H1 (cell line): ENCODE measurements around the gene POLN. TPM values are rescaled to one million over a fixed set of nuclear protein-coding genes. Genes with fewer than 3 reads are reported as not detected.

ENCODE experiments used
- CTCF ChIA-PET: fragments of 300-600 bp; sonication (Branson Sonifier 250); formaldehyde crosslinking; loops from one replicate; lab custom pipeline; 2021; ENCODE audit not compliant: partially characterized antibody; lab: Charles Lee
- POLR2A ChIA-PET: fragments of 300-600 bp; sonication (Branson Sonifier 250); formaldehyde crosslinking; loops from one replicate; lab custom pipeline; 2021; ENCODE audit warnings: inconsistent platforms; ENCODE audit not compliant: partially characterized antibody; lab: Charles Lee
- DNase-seq, 2 experiments: peaks; one replicate each; pipeline versions ENCODE4 v3.0.0 to v3.0.0-alpha.2; 2010 to 2022; ENCODE audit warnings: low spot score in 2 of 2, low read depth in 1 of 2, mixed read lengths in 1 of 2
- FAIRE-seq: peaks from 2 replicates; lab custom pipeline; 2011; peaks lifted over from hg19 to GRCh38; lab: Jason Lieb, UNC
- H2AFZ ChIP-seq: 2 replicates; pipeline ENCODE4 v1.8.1; 2012; ENCODE audit warnings: low read length, inconsistent platforms
- H2AK5ac ChIP-seq: 2 replicates; pipeline ENCODE4 v1.6.1; 2013; ENCODE audit warnings: low read depth, low read length
- H2BK120ac ChIP-seq: replicated peaks from 2 replicates; pipeline ENCODE3; 2013; ENCODE audit warnings: low read depth, low read length, inconsistent platforms
- H2BK12ac ChIP-seq: 2 replicates; pipeline ENCODE4 v1.6.1; 2013; ENCODE audit warnings: low read depth, low read length
- H2BK15ac ChIP-seq: 2 replicates; pipeline ENCODE4 v1.6.1; 2013; ENCODE audit warnings: low read length
- H2BK20ac ChIP-seq: 2 replicates; pipeline ENCODE4 v1.6.1; 2013; ENCODE audit warnings: low read length
- H2BK5ac ChIP-seq: 2 replicates; pipeline ENCODE4 v1.6.1; 2013; ENCODE audit warnings: low read depth, low read length
- H3K14ac ChIP-seq: 2 replicates; pipeline ENCODE4 v1.6.1; 2013; ENCODE audit warnings: inconsistent platforms; ENCODE audit not compliant: insufficient read length
- H3K18ac ChIP-seq: 2 replicates; pipeline ENCODE4 v1.6.1; 2013; ENCODE audit warnings: low read length; ENCODE audit errors: extremely low read depth
- H3K23ac ChIP-seq: 2 replicates; pipeline ENCODE4 v1.6.1; 2013; ENCODE audit warnings: inconsistent platforms; ENCODE audit not compliant: insufficient read length
- H3K23me2 ChIP-seq: 2 replicates; pipeline ENCODE4 v1.6.1; 2013; ENCODE audit warnings: low read depth, low read length
- H3K27ac ChIP-seq: 2 replicates; pipeline ENCODE4 v1.6.1; 2011; ENCODE audit warnings: low read depth, low read length, inconsistent platforms
- H3K27me3 ChIP-seq, 4 experiments: replicated peaks in 1 of 4; 1 replicate in 1 of 4; 2 replicates in 3 of 4; pipeline versions ENCODE4 v1.6.1 to v1.8.1; 2011 to 2013; ENCODE audit warnings: low read length in 3 of 4, mild to moderate bottlenecking in 3 of 4, inconsistent platforms in 2 of 4, mixed read lengths in 2 of 4, moderate library complexity in 1 of 4; ENCODE audit not compliant: control insufficient read depth in 3 of 4, insufficient read depth in 3 of 4; ENCODE audit errors: extremely low read depth in 1 of 4
- H3K36me3 ChIP-seq, 4 experiments: 2 replicates each; pipeline versions ENCODE4 v1.6.1 to v1.8.1; 2011 to 2013; ENCODE audit warnings: mild to moderate bottlenecking in 4 of 4, low read length in 3 of 4, moderate library complexity in 2 of 4, control low read depth in 1 of 4, inconsistent platforms in 1 of 4; ENCODE audit not compliant: insufficient read depth in 4 of 4, control insufficient read depth in 2 of 4
- H3K4ac ChIP-seq: replicated peaks from 2 replicates; pipeline ENCODE3; 2013; ENCODE audit warnings: low read length, low read depth, mixed read lengths, inconsistent platforms; ENCODE audit not compliant: insufficient read length
- H3K4me1 ChIP-seq, 4 experiments: replicated peaks in 1 of 4; 1 replicate in 1 of 4; 2 replicates in 3 of 4; pipeline versions ENCODE4 v1.6.1 to v1.8.1; 2011 to 2013; ENCODE audit warnings: low read length in 3 of 4, inconsistent platforms in 2 of 4, mixed read lengths in 1 of 4; ENCODE audit not compliant: insufficient read depth in 4 of 4, control insufficient read depth in 3 of 4
- H3K4me2 ChIP-seq, 2 experiments: 2 replicates each; pipeline versions ENCODE4 v1.6.1 to v1.8.1; 2011 to 2013; ENCODE audit warnings: low read depth in 2 of 2, low read length in 2 of 2, control low read depth in 1 of 2, inconsistent platforms in 1 of 2, mild to moderate bottlenecking in 1 of 2; ENCODE audit not compliant: insufficient read depth in 1 of 2
- H3K4me3 ChIP-seq, 4 experiments: fragments of 200-600, 300-600 bp in 1 of 4; sonication (generic), shearing (Covaris generic), sonication (Bioruptor Twin) in 1 of 4; 2 replicates each; pipeline versions ENCODE4 v1.5.1 to v1.8.1; 2011 to 2016; ENCODE audit warnings: low read length in 4 of 4, low read depth in 3 of 4, control low read depth in 2 of 4, inconsistent platforms in 2 of 4, mild to moderate bottlenecking in 2 of 4, mixed read lengths in 1 of 4, moderate library complexity in 1 of 4; ENCODE audit not compliant: insufficient read depth in 2 of 4; ENCODE audit errors: extremely low read depth in 1 of 4
- H3K56ac ChIP-seq: replicated peaks from 2 replicates; pipeline ENCODE3; 2013; ENCODE audit warnings: low read depth, mild to moderate bottlenecking, mixed read lengths, low read length, inconsistent platforms; ENCODE audit not compliant: insufficient read length
- H3K79me1 ChIP-seq: 2 replicates; pipeline ENCODE4 v1.6.1; 2013; ENCODE audit warnings: low read depth, low read length, control low read depth
- H3K79me2 ChIP-seq, 2 experiments: 2 replicates each; pipeline versions ENCODE4 v1.6.1 to v1.8.1; 2012 to 2013; ENCODE audit warnings: low read length in 2 of 2, mild to moderate bottlenecking in 2 of 2, inconsistent platforms in 1 of 2; ENCODE audit not compliant: insufficient read depth in 2 of 2, control insufficient read depth in 1 of 2
- H3K9ac ChIP-seq, 4 experiments: replicated peaks in 1 of 4; 1 replicate in 1 of 4; 2 replicates in 3 of 4; pipeline versions ENCODE4 v1.6.1 to v1.8.1; 2011 to 2013; ENCODE audit warnings: low read depth in 3 of 4, low read length in 3 of 4, control low read depth in 2 of 4, mild to moderate bottlenecking in 2 of 4, moderate library complexity in 2 of 4, inconsistent platforms in 1 of 4; ENCODE audit errors: extremely low read depth in 1 of 4
- H3K9me3 ChIP-seq, 2 experiments: 2 replicates each; pipeline versions ENCODE4 v1.6.1 to v1.8.1; 2012 to 2013; ENCODE audit warnings: mild to moderate bottlenecking in 2 of 2, moderate library complexity in 2 of 2, control low read depth in 1 of 2, inconsistent platforms in 1 of 2, low read depth in 1 of 2, low read length in 1 of 2, mixed read lengths in 1 of 2; ENCODE audit not compliant: insufficient read depth in 2 of 2
- H4K20me1 ChIP-seq, 2 experiments: replicated peaks in 1 of 2; 2 replicates each; pipeline versions ENCODE3 to v1.8.1; 2011 to 2013; ENCODE audit warnings: inconsistent platforms in 2 of 2, low read length in 2 of 2, mild to moderate bottlenecking in 1 of 2; ENCODE audit not compliant: insufficient read depth in 2 of 2, control insufficient read depth in 1 of 2
- H4K5ac ChIP-seq: 2 replicates; pipeline ENCODE4 v1.6.1; 2013; ENCODE audit warnings: low read length, low read depth, mixed read lengths, inconsistent platforms; ENCODE audit not compliant: insufficient read length
- H4K8ac ChIP-seq: 2 replicates; pipeline ENCODE4 v1.8.0; 2013; ENCODE audit warnings: mild to moderate bottlenecking, moderate library complexity, low read length, inconsistent platforms; ENCODE audit not compliant: insufficient read depth; ENCODE audit errors: extremely low read depth
- H4K91ac ChIP-seq: replicated peaks from 2 replicates; pipeline ENCODE3; 2013; ENCODE audit warnings: low read length, mixed read lengths, inconsistent platforms; ENCODE audit not compliant: insufficient read length
- BRCA1 ChIP-seq: IDR thresholded peaks from 2 replicates; pipeline ENCODE4 v1.6.1; 2012; ENCODE audit warnings: low read depth, low read length, improper control_type of control experiment
- GABPA ChIP-seq: IDR thresholded peaks from 2 replicates; pipeline ENCODE4 v1.6.1; 2011; ENCODE audit warnings: mild to moderate bottlenecking, low read length, moderate library complexity, borderline replicate concordance; ENCODE audit not compliant: insufficient read depth
- KDM5A ChIP-seq: fragments of 200-600 bp; IDR thresholded peaks from 2 replicates; pipeline ENCODE4 v1.7.1; 2012; ENCODE audit warnings: mild to moderate bottlenecking, low read length, inconsistent platforms, mixed read lengths
- NANOG ChIP-seq: IDR thresholded peaks from 2 replicates; pipeline ENCODE4 v1.6.1; 2011; ENCODE audit warnings: low read length, low read depth, mild to moderate bottlenecking, inconsistent platforms; ENCODE audit not compliant: insufficient read depth, poor library complexity, severe bottlenecking
- POU5F1 ChIP-seq: IDR thresholded peaks from 2 replicates; pipeline ENCODE4 v1.6.1; 2011; ENCODE audit warnings: low read depth, mild to moderate bottlenecking, low read length, moderate library complexity
- SIRT6 ChIP-seq: IDR thresholded peaks from one replicate; pipeline ENCODE4 v1.7.1; 2012; ENCODE audit warnings: low read length, inconsistent platforms
- WGBS, 2 experiments: shearing (Covaris generic) in 1 of 2; methylation state at CpG; one replicate each; pipeline versions ENCODE4 v1.1.6 to v1.1.7; 2013 to 2015; ENCODE audit warnings: low lambda C conversion rate in 2 of 2, mixed read lengths in 2 of 2, inconsistent platforms in 1 of 2, low coverage in 1 of 2, missing lambda C conversion rate in 1 of 2; ENCODE audit not compliant: insufficient replicate concordance in 2 of 2, insufficient coverage in 1 of 2, insufficient read length in 1 of 2; ENCODE audit errors: extremely low coverage in 1 of 2, missing lambda C conversion rate in 1 of 2; 5-methylcytosine and 5-hydroxymethylcytosine counted together
- polyA plus RNA-seq, 7 experiments: library from polyadenylated mRNA; depleted of rRNA in 3 of 7; stranded (reverse) in 5 of 7; unstranded in 2 of 7; fragments of >200 nt in 5 of 7; fragments of 200-250 nt in 2 of 7; gene quantifications; 1 replicate in 5 of 7; 2 replicates in 1 of 7; 4 replicates in 1 of 7; pipeline versions ENCODE4 v1.2.1 to v1.2.3, GENCODE V29; 2011 to 2013; ENCODE audit warnings: missing spikeins in 2 of 7, mixed read lengths in 2 of 7
- total RNA-seq: library from RNA; stranded (reverse); fragmentation: NEBNext Ultra II Directional; extraction: Animal tissue kit (Norgen Biotek cat#: 25700); gene quantifications from 2 replicates; pipeline ENCODE4 v1.2.1, GENCODE V29; 2021
- TF ChIP-seq, protein P1 (sequence below), 3 experiments: IDR thresholded peaks; 1 replicate in 2 of 3; 2 replicates in 1 of 3; pipeline versions ENCODE4 v1.5.1 to v1.6.1; 2011; ENCODE audit warnings: low read length in 3 of 3, mild to moderate bottlenecking in 3 of 3, inconsistent platforms in 2 of 3, low read depth in 1 of 3, moderate library complexity in 1 of 3; ENCODE audit not compliant: insufficient read depth in 1 of 3; ENCODE audit errors: control extremely low read depth in 1 of 3
- TF ChIP-seq, protein P2 (sequence below): IDR thresholded peaks from 2 replicates; pipeline ENCODE4 v1.6.1; 2011; ENCODE audit warnings: low read depth, mild to moderate bottlenecking, low read length; ENCODE audit not compliant: insufficient read depth
- TF ChIP-seq, protein P3 (sequence below): IDR thresholded peaks from 2 replicates; pipeline ENCODE4 v1.6.1; 2012; ENCODE audit warnings: inconsistent platforms

Gene POLN
- total and polyA plus RNA-seq, 2 of the 8 experiments (the other 6 are each of a cell fraction or from before 2014, with no cell fraction given): 0.98 to 1.5 TPM

DNA sequence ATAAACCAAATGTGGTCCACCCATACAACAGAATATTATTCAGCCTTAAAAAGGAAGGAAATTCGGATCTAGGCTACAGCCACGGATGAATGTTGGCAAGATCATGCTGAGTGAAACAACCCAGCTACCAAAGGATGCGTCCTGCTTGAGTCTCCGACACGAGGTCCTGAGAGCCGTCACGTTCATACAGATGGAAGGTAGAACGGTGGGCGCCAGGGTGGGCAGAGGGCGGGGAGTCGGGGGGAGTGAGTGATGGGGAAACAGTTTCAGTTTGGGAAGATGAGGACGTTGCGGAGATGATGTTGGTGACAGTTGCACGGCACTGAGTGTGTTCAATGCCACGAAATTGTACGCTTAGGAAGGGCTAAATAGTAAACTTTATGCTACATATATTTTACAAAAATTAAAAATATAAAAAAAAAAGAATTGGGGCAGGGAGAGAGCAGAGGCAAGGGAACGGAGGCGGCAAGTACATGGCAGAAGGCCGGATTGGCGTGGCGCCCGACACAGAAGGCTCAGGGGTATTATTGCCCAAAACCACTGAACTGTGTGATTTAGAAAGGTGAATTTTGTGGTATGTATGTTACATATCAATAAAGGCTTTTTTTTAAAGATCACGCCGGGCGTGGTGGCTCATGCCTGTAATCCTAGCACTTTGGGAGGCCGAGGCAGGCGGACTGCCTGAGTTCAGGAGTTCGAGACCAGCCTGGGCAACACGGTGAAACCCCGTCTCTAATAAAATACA lies 34.8 kb upstream of the POLN start:
- H3K56ac ChIP-seq: no peak overlapping the region
- no peak overlapping the region for H2BK15ac ChIP-seq
- POLR2A ChIA-PET: no interaction called here
- H3K4me3 ChIP-seq: no peak overlapping the region
- no peaks in the 10 kb centered on the region for H3K79me1 ChIP-seq
- H2AFZ ChIP-seq: no peak overlapping the region
- no peaks in the 10 kb centered on the region for H3K27me3 ChIP-seq
- H4K8ac ChIP-seq: no peak overlapping the region
- no peak overlapping the region for H3K27ac ChIP-seq
- H3K18ac ChIP-seq: no peak overlapping the region
- no peak overlapping the region for H3K14ac ChIP-seq
- TF ChIP-seq, protein P1, sequence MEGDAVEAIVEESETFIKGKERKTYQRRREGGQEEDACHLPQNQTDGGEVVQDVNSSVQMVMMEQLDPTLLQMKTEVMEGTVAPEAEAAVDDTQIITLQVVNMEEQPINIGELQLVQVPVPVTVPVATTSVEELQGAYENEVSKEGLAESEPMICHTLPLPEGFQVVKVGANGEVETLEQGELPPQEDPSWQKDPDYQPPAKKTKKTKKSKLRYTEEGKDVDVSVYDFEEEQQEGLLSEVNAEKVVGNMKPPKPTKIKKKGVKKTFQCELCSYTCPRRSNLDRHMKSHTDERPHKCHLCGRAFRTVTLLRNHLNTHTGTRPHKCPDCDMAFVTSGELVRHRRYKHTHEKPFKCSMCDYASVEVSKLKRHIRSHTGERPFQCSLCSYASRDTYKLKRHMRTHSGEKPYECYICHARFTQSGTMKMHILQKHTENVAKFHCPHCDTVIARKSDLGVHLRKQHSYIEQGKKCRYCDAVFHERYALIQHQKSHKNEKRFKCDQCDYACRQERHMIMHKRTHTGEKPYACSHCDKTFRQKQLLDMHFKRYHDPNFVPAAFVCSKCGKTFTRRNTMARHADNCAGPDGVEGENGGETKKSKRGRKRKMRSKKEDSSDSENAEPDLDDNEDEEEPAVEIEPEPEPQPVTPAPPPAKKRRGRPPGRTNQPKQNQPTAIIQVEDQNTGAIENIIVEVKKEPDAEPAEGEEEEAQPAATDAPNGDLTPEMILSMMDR (IDR thresholded peaks at IDR 0.05; ENCODE audit: control extremely low read depth in 1 of 3, insufficient read depth in 1 of 3, low read depth in 1 of 3, low read length in 3 of 3): no peak
- no peak for TF ChIP-seq NANOG
- no peak for TF ChIP-seq GABPA
- TF ChIP-seq SIRT6: no peak
- TF ChIP-seq, protein P2, sequence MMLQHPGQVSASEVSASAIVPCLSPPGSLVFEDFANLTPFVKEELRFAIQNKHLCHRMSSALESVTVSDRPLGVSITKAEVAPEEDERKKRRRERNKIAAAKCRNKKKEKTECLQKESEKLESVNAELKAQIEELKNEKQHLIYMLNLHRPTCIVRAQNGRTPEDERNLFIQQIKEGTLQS: no peak
- no peak for TF ChIP-seq KDM5A
- TF ChIP-seq POU5F1: no peak
- no peak for TF ChIP-seq BRCA1
- TF ChIP-seq, protein P3, sequence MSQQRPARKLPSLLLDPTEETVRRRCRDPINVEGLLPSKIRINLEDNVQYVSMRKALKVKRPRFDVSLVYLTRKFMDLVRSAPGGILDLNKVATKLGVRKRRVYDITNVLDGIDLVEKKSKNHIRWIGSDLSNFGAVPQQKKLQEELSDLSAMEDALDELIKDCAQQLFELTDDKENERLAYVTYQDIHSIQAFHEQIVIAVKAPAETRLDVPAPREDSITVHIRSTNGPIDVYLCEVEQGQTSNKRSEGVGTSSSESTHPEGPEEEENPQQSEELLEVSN: no peak
- TF ChIP-seq, all 59 proteins: peak for 0
- Histone ChIP-seq H3K4ac (no peak overlapping the region), H3K9ac (no peak overlapping the region), H2BK20ac (no peak overlapping the region), H4K5ac (no peak overlapping the region), H4K91ac (no peak overlapping the region), H2BK5ac (no peak overlapping the region), H3K4me2 (no peak overlapping the region), H3K79me2 (no peaks in the 10 kb centered on the region), H2BK120ac (no peak overlapping the region), H3K36me3 (no peaks in the 10 kb centered on the region), H3K9me3 (no peaks in the 10 kb centered on the region), H2BK12ac (no peak overlapping the region), H2AK5ac (no peak overlapping the region), H3K4me1 (no peaks in the 10 kb centered on the region), H4K20me1 (peaks cover 0 to 1% of the 10 kb centered on the region in 2 experiments), H3K23ac (no peak overlapping the region), H3K23me2 (no peaks in the 10 kb centered on the region)
- 95 to 100% methylated on average over 1 to 30 of the region's 30 CpGs for WGBS, 2 experiments
- FAIRE-seq (no peak), DNase-seq (no peak)
- CTCF ChIA-PET: no interaction called here
